Measurements from ENCODE around the gene GAPVD1. TPM values are rescaled to one million over a fixed set of nuclear protein-coding genes. Genes with fewer than 3 reads are reported as not detected.

Gene GAPVD1
- total and polyA plus RNA-seq, 2 of the 8 experiments (the other 6 are each of a cell fraction or from before 2014, with no cell fraction given), result 5.5 to 40.5 TPM

GRCh38 chr9:125240649-125240999, 21.0 kb upstream of the GAPVD1 start:
- POLR2A ChIA-PET (ENCODE audit: partially characterized antibody), result interaction anchor here (0.6 to 3.8 kb wide), 31 partner anchors 9 to 384 kb away, joined by 3 to 24 read pairs (median 6); partner anchors contain the start of genes GAPVD1 and RABEPK
- DNase-seq (ENCODE audit: low read depth in 1 of 2, low spot score in 2 of 2) (peak in 1 of 2 experiments; percentile 47), FAIRE-seq (no peak)
- TF ChIP-seq TCF12 (IDR thresholded peaks at IDR 0.05; ENCODE audit: low read depth, low read length) (no peak), YY1 (IDR thresholded peaks at IDR 0.05; ENCODE audit: low read depth, low read length) (no peak), BACH1 (IDR thresholded peaks at IDR 0.05; ENCODE audit: low read length) (no peak), KDM5A (IDR thresholded peaks at IDR 0.05; ENCODE audit: low read length) (no peak), ASH2L (IDR thresholded peaks at IDR 0.05; ENCODE audit: low read length) (no peak), RFX5 (IDR thresholded peaks at IDR 0.05; ENCODE audit: borderline replicate concordance, low read depth, low read length) (no peak), TAF1 (IDR thresholded peaks at IDR 0.05; ENCODE audit: low read depth, low read length) (no peak), SAP30 (IDR thresholded peaks at IDR 0.05; ENCODE audit: insufficient read depth, insufficient replicate concordance, low read length) (peak; percentile 89), CBX8 (IDR thresholded peaks at IDR 0.05; ENCODE audit: borderline replicate concordance, low read depth, low read length) (no peak), RBBP5 (IDR thresholded peaks at IDR 0.05; ENCODE audit: borderline replicate concordance, low read depth, low read length) (no peak; the same call in 1 of the 2 replicates), JUND (IDR thresholded peaks at IDR 0.05; ENCODE audit: low read length) (no peak; the same call in 1 of the 2 replicates), KDM1A (IDR thresholded peaks at IDR 0.05; ENCODE audit: borderline replicate concordance, low read length) (no peak), NRF1 (IDR thresholded peaks at IDR 0.05; ENCODE audit: low read depth, low read length) (no peak), SP4 (IDR thresholded peaks at IDR 0.05; ENCODE audit: low read length) (no peak), CHD1 (IDR thresholded peaks at IDR 0.05; ENCODE audit: low read depth, low read length) (no peak)

More at GRCh38 chr9:125240649-125240999, 21.0 kb upstream of the GAPVD1 start:
- Histone ChIP-seq H2BK12ac (ENCODE audit: low read depth, low read length) (peak overlapping the region; percentile 80; the same call in 1 of the 2 replicates), H4K91ac (replicated peaks; ENCODE audit: insufficient read length, low read length) (peak overlapping the region; percentile 93), H2BK20ac (ENCODE audit: low read length) (no peak overlapping the region), H2AK5ac (ENCODE audit: low read depth, low read length) (peak overlapping the region; percentile 77; the same call in 1 of the 2 replicates), H3K9ac (replicated peaks in 1 of 4; ENCODE audit: extremely low read depth in 1 of 4, low read depth in 3 of 4, low read length in 3 of 4) (peak overlapping the region; percentile 95 to 99 (median 96)), H3K36me3 (ENCODE audit: control insufficient read depth in 2 of 4, insufficient read depth in 4 of 4, low read length in 3 of 4) (peaks cover 23 to 46% (median 35%) of the 10 kb centered on the region in 4 experiments), H3K56ac (replicated peaks; ENCODE audit: insufficient read length, low read depth, low read length) (peak overlapping the region; percentile 61), H3K79me1 (ENCODE audit: low read depth, low read length) (0 out of 2 replicates have a peak, but pooled peaks cover 3% of the 10 kb centered on the region), H3K18ac (ENCODE audit: extremely low read depth, low read length) (0 out of 2 replicates have a peak overlapping the region, but pooled peaks have one; percentile 39), H3K4me2 (ENCODE audit: insufficient read depth in 1 of 2, low read depth in 2 of 2, low read length in 2 of 2) (peak overlapping the region; percentile 75 to 86), H2BK5ac (ENCODE audit: low read depth, low read length) (peak overlapping the region; percentile 96), H4K20me1 (replicated peaks in 1 of 2; ENCODE audit: control insufficient read depth in 1 of 2, insufficient read depth in 2 of 2, low read length in 2 of 2) (peaks cover 0 to 17% of the 10 kb centered on the region in 2 experiments), H3K14ac (ENCODE audit: insufficient read length) (no peak overlapping the region), H3K4me1 (replicated peaks in 1 of 4; ENCODE audit: control insufficient read depth in 3 of 4, insufficient read depth in 4 of 4, low read length in 3 of 4) (peaks cover 0 to 6% (median under 1%) of the 10 kb centered on the region in 4 experiments; a peak in 1 of 7 replicates), H3K27me3 (replicated peaks in 1 of 4; ENCODE audit: control insufficient read depth in 3 of 4, extremely low read depth in 1 of 4, insufficient read depth in 3 of 4, low read length in 3 of 4) (peaks cover 0 to 2% (median 0%) of the 10 kb centered on the region in 4 experiments; a peak in 1 of 7 replicates), H3K79me2 (ENCODE audit: control insufficient read depth in 1 of 2, insufficient read depth in 2 of 2, low read length in 2 of 2) (peaks cover 7 to 33% of the 10 kb centered on the region in 2 experiments), H3K4me3 (ENCODE audit: extremely low read depth in 1 of 4, insufficient read depth in 2 of 4, low read depth in 3 of 4, low read length in 4 of 4) (peak overlapping the region; percentile 75 to 100 (median 93)), H2BK15ac (ENCODE audit: low read length) (no peak overlapping the region), H3K9me3 (ENCODE audit: insufficient read depth in 2 of 2, low read depth in 1 of 2, low read length in 1 of 2) (no peaks in the 10 kb centered on the region), H3K4ac (replicated peaks; ENCODE audit: insufficient read length, low read depth, low read length) (no peak overlapping the region), H2BK120ac (replicated peaks; ENCODE audit: low read depth, low read length) (no peak overlapping the region), H4K5ac (ENCODE audit: insufficient read length, low read depth, low read length) (peak overlapping the region; percentile 48), H3K23ac (ENCODE audit: insufficient read length) (no peak overlapping the region), H3K27ac (ENCODE audit: low read depth, low read length) (peak overlapping the region; percentile 87), H3K23me2 (ENCODE audit: low read depth, low read length) (peaks cover 9% of the 10 kb centered on the region; the same call in 1 of the 2 replicates), H4K8ac (ENCODE audit: extremely low read depth, insufficient read depth, low read length) (peak overlapping the region; percentile 99), H2AFZ (ENCODE audit: low read length) (no peak overlapping the region)
- CTCF ChIA-PET (ENCODE audit: partially characterized antibody), result interaction anchor here (2.0 kb wide), 1 partner anchor 135 kb away, joined by 5 read pairs; no protein-coding TSS in a partner anchor
- WGBS, 2 experiments (ENCODE audit: extremely low coverage in 1 of 2, insufficient coverage in 1 of 2, insufficient read length in 1 of 2, insufficient replicate concordance in 2 of 2, low coverage in 1 of 2, low lambda C conversion rate in 2 of 2, missing lambda C conversion rate in 1 of 2), result 1% methylated on average over 33 of the region's 33 CpGs; no CpG with 5 or more reads in 1 of the 2 experiments
